Cardiac muscle cell (in vitro differentiated cells and primary cell): ENCODE data around the gene MDN1. TPM values are rescaled to one million over a fixed set of nuclear protein-coding genes. Genes with fewer than 3 reads are reported as not detected.
"Not testable (repeated sequence)": the region's sequence is repeated elsewhere in the genome, so short reads cannot be mapped to it uniquely, and the experiment has no call there.

Source experiments
- DNase-seq, 2 donors: peaks; one replicate each; pipeline versions ENCODE4 v3.0.0 to v3.0.0-alpha.2; 2010 to 2017; ENCODE audit warnings: low read depth in 1 of 2, low spot score in 1 of 2
- H3K27ac ChIP-seq: fragments of 200-600 bp; sonication (generic); 2 replicates; pipeline ENCODE4 v1.5.1; 2016
- H3K27me3 ChIP-seq: fragments of 200-600 bp; sonication (generic); 2 replicates; pipeline ENCODE4 v1.6.0; 2016; ENCODE audit warnings: control low read depth
- H3K36me3 ChIP-seq: fragments of 200-600 bp; sonication (generic); 2 replicates; pipeline ENCODE4 v1.5.1; 2016; ENCODE audit warnings: control low read depth
- H3K4me1 ChIP-seq: fragments of 200-600 bp; sonication (generic); 2 replicates; pipeline ENCODE4 v1.8.1; 2017; ENCODE audit warnings: low read depth, mild to moderate bottlenecking, mixed run types
- H3K4me3 ChIP-seq: fragments of 200-600 bp; sonication (generic); 2 replicates; pipeline ENCODE4 v1.5.1; 2016; ENCODE audit warnings: mild to moderate bottlenecking
- H3K9me3 ChIP-seq: fragments of 200-600 bp; sonication (generic); 2 replicates; pipeline ENCODE4 v1.5.1; 2017; ENCODE audit warnings: low read depth, mild to moderate bottlenecking, control low read depth
- polyA plus RNA-seq: library from polyadenylated mRNA; unstranded; fragments of >200 nt; fragmentation: Nextera tagmentation; extraction: Ambion mirVana; gene quantifications from 2 replicates; pipeline ENCODE4 v1.2.1, GENCODE V29; 2016
- total RNA-seq: library from RNA; depleted of rRNA; stranded (reverse); fragments of >200 nt; gene quantifications from 2 replicates; pipeline ENCODE4 v1.2.3, GENCODE V29; 2016
- TF ChIP-seq, protein P1 (sequence below): IDR thresholded peaks from 2 replicates; pipeline ENCODE4 v1.5.1; 2012; ENCODE audit warnings: low read depth, mild to moderate bottlenecking, low read length

The MDN1 gene
- total and polyA plus RNA-seq, 2 experiments from 2014 or later: 8.6 to 22.2 TPM

DNA sequence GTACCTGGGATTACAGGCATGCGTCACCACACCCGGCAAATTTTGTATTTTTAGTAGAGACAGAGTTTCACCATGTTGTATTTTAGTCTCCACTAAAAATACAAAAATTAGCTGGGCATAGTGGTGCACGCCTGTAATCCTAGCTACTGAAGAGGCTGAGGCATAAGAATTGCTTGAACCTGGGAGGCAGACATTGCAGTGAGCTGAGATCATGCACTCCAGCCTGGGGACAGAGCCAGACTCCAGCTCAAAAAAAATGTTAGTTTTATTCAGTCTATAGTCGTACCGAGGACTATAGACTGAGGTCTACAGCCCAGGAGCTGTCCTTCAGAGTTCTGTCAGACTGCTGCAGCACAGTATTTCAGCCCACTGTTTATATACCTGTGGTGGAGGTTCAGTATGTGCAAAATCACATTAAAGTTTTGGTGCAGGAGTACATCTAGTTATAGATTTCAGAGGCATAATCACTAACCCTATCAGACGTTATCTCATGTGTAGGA lies 6.5 kb upstream of the MDN1 start:
- H3K4me1 ChIP-seq: no peaks in the 10 kb centered on the region
- H3K9me3 ChIP-seq: no peaks in the 10 kb centered on the region
- H3K27me3 ChIP-seq: no peaks in the 10 kb centered on the region
- no peak overlapping the region for H3K27ac ChIP-seq
- H3K4me3 ChIP-seq: no peak overlapping the region
- TF ChIP-seq, protein P1, sequence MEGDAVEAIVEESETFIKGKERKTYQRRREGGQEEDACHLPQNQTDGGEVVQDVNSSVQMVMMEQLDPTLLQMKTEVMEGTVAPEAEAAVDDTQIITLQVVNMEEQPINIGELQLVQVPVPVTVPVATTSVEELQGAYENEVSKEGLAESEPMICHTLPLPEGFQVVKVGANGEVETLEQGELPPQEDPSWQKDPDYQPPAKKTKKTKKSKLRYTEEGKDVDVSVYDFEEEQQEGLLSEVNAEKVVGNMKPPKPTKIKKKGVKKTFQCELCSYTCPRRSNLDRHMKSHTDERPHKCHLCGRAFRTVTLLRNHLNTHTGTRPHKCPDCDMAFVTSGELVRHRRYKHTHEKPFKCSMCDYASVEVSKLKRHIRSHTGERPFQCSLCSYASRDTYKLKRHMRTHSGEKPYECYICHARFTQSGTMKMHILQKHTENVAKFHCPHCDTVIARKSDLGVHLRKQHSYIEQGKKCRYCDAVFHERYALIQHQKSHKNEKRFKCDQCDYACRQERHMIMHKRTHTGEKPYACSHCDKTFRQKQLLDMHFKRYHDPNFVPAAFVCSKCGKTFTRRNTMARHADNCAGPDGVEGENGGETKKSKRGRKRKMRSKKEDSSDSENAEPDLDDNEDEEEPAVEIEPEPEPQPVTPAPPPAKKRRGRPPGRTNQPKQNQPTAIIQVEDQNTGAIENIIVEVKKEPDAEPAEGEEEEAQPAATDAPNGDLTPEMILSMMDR: no peak
- H3K36me3 ChIP-seq: no peaks in the 10 kb centered on the region
- DNase-seq: peak in 1 of 2 donors; percentile 36

DNA sequence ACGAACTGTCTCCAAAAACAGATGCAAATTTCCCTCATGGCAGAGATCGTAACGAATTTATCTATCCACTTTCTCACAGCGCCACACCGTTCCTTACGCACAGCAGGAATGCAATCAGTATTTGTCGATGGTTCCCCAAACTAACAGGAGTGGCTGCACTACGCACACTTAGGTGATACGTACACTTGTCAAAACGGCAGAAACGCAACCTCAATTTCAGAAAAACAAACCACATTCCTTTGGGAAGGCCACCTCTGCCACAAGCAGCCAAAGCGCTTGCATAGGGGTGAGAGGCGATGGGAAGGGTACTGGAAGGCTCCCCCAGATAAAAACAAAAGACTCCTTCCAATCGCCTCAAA lies 638 bp downstream of the MDN1 start:
- Histone ChIP-seq H3K4me3 (peak overlapping the region; percentile 84), H3K27me3 (no peaks in the 10 kb centered on the region), H3K36me3 (no peaks in the 10 kb centered on the region), H3K27ac (peak overlapping the region; percentile 92), H3K9me3 (no peaks in the 10 kb centered on the region), H3K4me1 (peaks cover 5% of the 10 kb centered on the region)
- peak; percentile 41 to 43 for DNase-seq
- TF ChIP-seq, protein P1: no peak

DNA sequence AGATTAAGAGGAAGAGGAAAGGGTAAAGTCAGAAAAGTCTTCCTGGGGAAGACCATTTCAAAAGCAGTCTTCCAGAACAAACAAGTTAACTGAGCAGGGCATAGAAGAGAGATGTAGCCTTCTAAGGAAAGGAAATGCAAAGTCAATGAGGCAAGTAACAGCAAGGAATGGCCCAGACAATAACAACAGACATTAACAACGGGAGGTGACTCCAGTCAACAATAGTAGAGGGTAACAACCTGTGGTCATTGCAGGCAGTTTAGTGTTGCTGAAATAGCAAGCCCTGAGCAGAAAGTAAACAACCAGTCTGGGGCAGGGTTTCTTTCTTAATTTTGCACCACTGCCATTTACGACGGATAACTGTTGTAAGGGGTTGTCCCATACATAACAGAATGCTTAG lies 2.1 kb downstream of the MDN1 start:
- no peaks in the 10 kb centered on the region for H3K36me3 ChIP-seq
- no peaks in the 10 kb centered on the region for H3K27me3 ChIP-seq
- DNase-seq: no peak
- no peaks in the 10 kb centered on the region for H3K9me3 ChIP-seq
- TF ChIP-seq, protein P1: no peak
- H3K27ac ChIP-seq: no peak overlapping the region
- peaks cover 5% of the 10 kb centered on the region for H3K4me1 ChIP-seq
- H3K4me3 ChIP-seq: no peak overlapping the region

DNA sequence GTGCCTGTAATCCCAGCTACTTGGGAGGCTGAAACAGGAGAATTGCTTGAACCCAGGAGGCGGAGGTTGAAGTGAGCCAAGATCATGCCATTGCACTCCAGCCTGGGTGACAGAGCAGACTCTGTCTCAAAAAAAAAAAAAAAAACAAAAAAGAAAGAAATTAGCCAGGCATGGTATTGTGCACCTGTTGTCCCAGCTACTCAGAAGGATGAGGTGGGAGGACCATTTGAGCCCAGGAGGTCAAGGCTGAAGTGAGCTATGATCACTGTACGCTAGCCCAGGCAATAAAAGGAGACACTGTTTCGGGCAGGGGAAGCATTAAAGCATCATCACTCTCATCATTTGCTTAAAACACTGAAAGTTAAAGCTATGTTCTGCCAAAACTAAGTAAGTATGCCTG lies 6.2 kb downstream of the MDN1 start:
- H3K27me3 ChIP-seq, H3K4me1 ChIP-seq, H3K36me3 ChIP-seq, DNase-seq, H3K9me3 ChIP-seq, H3K27ac ChIP-seq, H3K4me3 ChIP-seq: not testable (repeated sequence)

DNA sequence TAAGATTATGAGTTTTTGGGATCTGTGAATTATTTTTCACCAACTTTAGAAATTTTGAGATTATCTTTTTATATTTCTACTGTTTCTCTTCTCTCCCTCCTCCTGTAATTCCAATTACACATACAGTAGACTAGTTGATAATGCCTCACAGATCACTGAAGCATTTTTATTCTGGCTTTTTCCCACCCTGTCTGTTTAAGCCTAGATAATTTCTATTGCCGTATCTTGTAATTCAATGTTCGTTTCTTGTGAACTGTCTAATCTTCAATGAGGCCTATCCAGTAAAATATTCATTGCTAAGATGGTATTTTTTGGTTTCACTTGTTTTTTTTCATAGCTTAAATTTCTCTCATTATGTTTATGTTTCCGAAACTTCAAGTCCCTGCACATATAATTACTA lies 12.0 kb downstream of the MDN1 start:
- no peak for DNase-seq
- H3K4me1 ChIP-seq: no peaks in the 10 kb centered on the region
- no peaks in the 10 kb centered on the region for H3K27me3 ChIP-seq
- TF ChIP-seq, protein P1: no peak
- peaks cover 6% of the 10 kb centered on the region for H3K36me3 ChIP-seq
- H3K27ac ChIP-seq: no peak overlapping the region
- no peak overlapping the region for H3K4me3 ChIP-seq
- H3K9me3 ChIP-seq: no peaks in the 10 kb centered on the region

DNA sequence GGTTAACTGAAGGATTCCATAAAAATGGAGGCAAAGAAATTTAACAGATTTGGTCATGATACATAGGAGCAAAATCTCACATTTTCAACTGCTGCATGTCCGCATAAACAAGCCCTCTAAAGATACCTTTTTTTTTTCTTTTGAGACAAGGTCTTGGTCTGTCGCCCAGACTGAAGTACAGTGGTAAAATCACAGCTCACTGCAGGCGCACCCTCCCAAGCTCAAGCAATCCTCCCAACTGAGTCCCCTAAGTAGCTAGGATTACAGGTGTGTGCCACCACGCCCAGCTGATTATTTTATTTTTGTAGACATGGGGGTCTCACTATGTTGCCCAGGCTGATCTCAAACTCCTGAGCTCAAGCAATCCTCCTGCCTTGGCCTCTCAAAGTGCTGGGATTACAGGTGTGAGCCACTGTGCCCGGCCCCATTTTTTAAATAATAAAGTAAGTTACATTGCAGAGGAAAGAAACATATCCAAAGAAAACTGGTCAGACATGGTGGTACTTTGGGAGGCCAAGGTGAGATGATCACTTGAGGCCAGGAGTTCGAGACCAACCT lies 13.7 kb downstream of the MDN1 start:
- Histone ChIP-seq H3K9me3 (no peaks in the 10 kb centered on the region), H3K36me3 (peaks cover 6% of the 10 kb centered on the region), H3K4me1 (no peaks in the 10 kb centered on the region), H3K27ac (no peak overlapping the region), H3K27me3 (no peaks in the 10 kb centered on the region), H3K4me3 (no peak overlapping the region)
- TF ChIP-seq, protein P1: no peak
- peak in 1 of 2 donors; percentile 4 for DNase-seq
